SU-DHL-6 (cell line): ENCODE measurements around the gene COL10A1.

Source experiments
- H2AFZ ChIP-seq: fragments of 200-600 bp; sonication (generic); 2 replicates; pipeline ENCODE4 v1.6.1; 2014; ENCODE audit warnings: low read depth, mild to moderate bottlenecking, moderate library complexity, mixed read lengths, antibody characterized with exemption, low read length; ENCODE audit not compliant: severe bottlenecking
- H3F3A ChIP-seq: fragments of 200-600 bp; shearing (Covaris generic); 2 replicates; pipeline ENCODE4 v1.6.0; 2016; ENCODE audit warnings: antibody characterized with exemption, mild to moderate bottlenecking; ENCODE audit not compliant: insufficient read depth
- H3K27ac ChIP-seq: fragments of 200-600 bp; sonication (generic); 2 replicates; pipeline ENCODE4 v1.5.1; 2016; ENCODE audit warnings: low read depth, mild to moderate bottlenecking, low read length, moderate library complexity, mixed read lengths
- H3K27me3 ChIP-seq: fragments of 200-600 bp; sonication (generic), shearing (Covaris generic); 2 replicates; pipeline ENCODE4 v1.6.0; 2014; ENCODE audit warnings: mild to moderate bottlenecking, low read length
- H3K36me3 ChIP-seq: fragments of 200-600 bp; sonication (generic); 2 replicates; pipeline ENCODE4 v1.6.1; 2014; ENCODE audit warnings: mild to moderate bottlenecking, low read length, mixed read lengths
- H3K4me2 ChIP-seq: fragments of 300-600, 200-600 bp; shearing (Covaris generic), sonication (generic); 2 replicates; pipeline ENCODE4 v1.6.0; 2014; ENCODE audit warnings: low read length, low read depth, mild to moderate bottlenecking; ENCODE audit not compliant: poor library complexity, severe bottlenecking
- H3K4me3 ChIP-seq: fragments of 200-600 bp; sonication (generic); 2 replicates; pipeline ENCODE4 v1.5.1; 2014; ENCODE audit warnings: antibody characterized with exemption, low read length, mild to moderate bottlenecking, mixed read lengths; ENCODE audit not compliant: insufficient read depth, poor library complexity, severe bottlenecking
- H3K79me2 ChIP-seq: fragments of 200-600 bp; sonication (generic); 2 replicates; pipeline ENCODE4 v1.6.1; 2014; ENCODE audit warnings: mild to moderate bottlenecking, low read length, moderate library complexity; ENCODE audit not compliant: insufficient read depth
- H3K9ac ChIP-seq: fragments of 200-600 bp; sonication (generic); 2 replicates; pipeline ENCODE4 v1.7.0; 2014; ENCODE audit warnings: mild to moderate bottlenecking, low read length
- H3K9me2 ChIP-seq: fragments of 200-600 bp; sonication (generic); replicated peaks from 2 replicates; pipeline ENCODE4 v1.6.1; 2014; ENCODE audit warnings: low read length; ENCODE audit not compliant: insufficient read depth
- H3K9me3 ChIP-seq: fragments of 200-600 bp; sonication (generic); 2 replicates; pipeline ENCODE4 v1.6.1; 2014; ENCODE audit warnings: low read length, mixed read lengths; ENCODE audit not compliant: insufficient read depth
- H4K20me1 ChIP-seq: fragments of 200-600 bp; sonication (generic); 2 replicates; pipeline ENCODE4 v1.6.1; 2014; ENCODE audit warnings: low read depth, mild to moderate bottlenecking, antibody characterized with exemption, low read length, moderate library complexity, mixed read lengths
- CTCF ChIP-seq: fragments of 200-600 bp; sonication (generic); IDR thresholded peaks from one replicate; pipeline ENCODE4 v1.5.1; 2017; ENCODE audit warnings: antibody characterized with exemption, mild to moderate bottlenecking, low read length, moderate library complexity; ENCODE audit not compliant: insufficient read depth, poor library complexity, severe bottlenecking
- EZH2phosphoT487 ChIP-seq: fragments of 200-600 bp; sonication (generic), shearing (Covaris generic); conservative IDR thresholded peaks from 2 replicates; pipeline ENCODE4 v1.6.1; 2018; ENCODE audit warnings: mild to moderate bottlenecking, antibody characterized with exemption, low read length, moderate library complexity, mixed read lengths

COL10A1 gene

GRCh38 chr6:116144605-116145004 lies 18.7 kb upstream of the COL10A1 start:
- no peaks in the 10 kb centered on the region for H4K20me1 ChIP-seq
- H3K36me3 ChIP-seq: no peaks in the 10 kb centered on the region
- H3F3A ChIP-seq: no peaks in the 10 kb centered on the region
- no peaks in the 10 kb centered on the region for H3K9me3 ChIP-seq
- H3K9ac ChIP-seq: no peak overlapping the region
- TF ChIP-seq EZH2phosphoT487: no peak
- TF ChIP-seq CTCF: no peak
- no peaks in the 10 kb centered on the region for H3K27me3 ChIP-seq
- no peaks in the 10 kb centered on the region for H3K79me2 ChIP-seq
- no peak overlapping the region for H2AFZ ChIP-seq
- H3K27ac ChIP-seq: no peak overlapping the region
- no peak overlapping the region for H3K4me3 ChIP-seq
- no peak overlapping the region for H3K4me2 ChIP-seq
- H3K9me2 ChIP-seq: no peaks in the 10 kb centered on the region

GRCh38 chr6:116139917-116140316 lies 14.0 kb upstream of the COL10A1 start:
- Histone ChIP-seq H3K79me2 (no peaks in the 10 kb centered on the region), H3K27ac (no peak overlapping the region), H3K27me3 (no peaks in the 10 kb centered on the region), H3K9ac (no peak overlapping the region), H3K9me2 (no peaks in the 10 kb centered on the region), H3K36me3 (no peaks in the 10 kb centered on the region), H3K4me3 (no peak overlapping the region), H3K9me3 (no peaks in the 10 kb centered on the region), H3F3A (no peaks in the 10 kb centered on the region), H3K4me2 (no peak overlapping the region), H4K20me1 (no peaks in the 10 kb centered on the region), H2AFZ (no peak overlapping the region)
- no peak for TF ChIP-seq EZH2phosphoT487
- TF ChIP-seq CTCF: no peak

GRCh38 chr6:116136933-116137340 lies 11.0 kb upstream of the COL10A1 start:
- Histone ChIP-seq H3F3A (no peaks in the 10 kb centered on the region), H3K9me2 (no peaks in the 10 kb centered on the region), H3K27me3 (no peaks in the 10 kb centered on the region), H3K4me3 (no peak overlapping the region), H3K4me2 (no peak overlapping the region), H3K79me2 (no peaks in the 10 kb centered on the region), H4K20me1 (no peaks in the 10 kb centered on the region), H3K9me3 (no peaks in the 10 kb centered on the region), H3K36me3 (no peaks in the 10 kb centered on the region), H3K27ac (no peak overlapping the region), H2AFZ (no peak overlapping the region), H3K9ac (no peak overlapping the region)
- TF ChIP-seq EZH2phosphoT487: no peak
- TF ChIP-seq CTCF: no peak
